Spleen (tissue), 10 donors: ENCODE measurements around the gene ALDH5A1. TPM values are rescaled to one million over a fixed set of nuclear protein-coding genes. Genes with fewer than 3 reads are reported as not detected.

Experiments used
- polyA plus RNA-seq, 3 donors: library from polyadenylated mRNA; stranded (reverse); fragments of 200-250 nt; gene quantifications; one replicate each; pipeline ENCODE4 v1.2.1, GENCODE V29; 2013
- total RNA-seq, 7 donors: library from RNA; depleted of rRNA in 3 of 7; stranded (reverse); fragments of >200 nt in 3 of 7; fragmentation: NEBNext Ultra II Directional in 4 of 7; extraction: Animal tissue kit (Norgen Biotek cat#: 25700) in 4 of 7; gene quantifications; one replicate each; pipeline versions ENCODE4 v1.1.0 to v1.2.1, GENCODE V29; 2016 to 2021
- donor health status: healthy with polysubstance abuse.
- donor health status: DM: no; HTN: no; CAD: no; lungs with moderate emphysema.
- donor health status: DM: no; HTN: no; CAD: no.
- donor health status: Bipolar disorder and iron deficiency.
- donor health status: healthy.
- donor health status: DM: no; HTN: no; CAD: no.
- donor health status: DM: yes; HTN: yes; CAD: no.

The ALDH5A1 gene
- total and polyA plus RNA-seq, 10 donors = 5.7 to 16.6 (median 10.1) TPM

Other genes starting within 250 kb of the ALDH5A1 start
- not detected for gene DCDC2, start 136.9 kb upstream of the ALDH5A1 start, total RNA-seq
- gene DCDC2, start 136.9 kb upstream of the ALDH5A1 start, polyA plus RNA-seq = under 1 TPM in 2 of 3 donors, not detected in 1; 0.02 to 0.03 TPM
- 10 to 100 TPM; 14.6 to 23.7 (median 19.1) TPM for gene MRS2, start 92.0 kb upstream of the ALDH5A1 start, total RNA-seq
- gene MRS2, start 92.0 kb upstream of the ALDH5A1 start, polyA plus RNA-seq = 10 to 100 TPM in 2 of 3 donors, 1 to 10 TPM in 1; 10.0 to 12.2 (median 12.0) TPM
- 1 to 10 TPM; 1.7 to 4.3 (median 2.5) TPM for gene GPLD1, start 5.4 kb upstream of the ALDH5A1 start, total RNA-seq
- under 1 TPM; 0.15 to 0.41 (median 0.32) TPM for gene GPLD1, start 5.4 kb upstream of the ALDH5A1 start, polyA plus RNA-seq
- gene KIAA0319, start 151.2 kb downstream of the ALDH5A1 start, total RNA-seq = under 1 TPM; 0.16 to 0.66 (median 0.34) TPM
- gene KIAA0319, start 151.2 kb downstream of the ALDH5A1 start, polyA plus RNA-seq = under 1 TPM; 0.02 to 0.10 (median 0.07) TPM
- gene TDP2, start 171.9 kb downstream of the ALDH5A1 start, total RNA-seq = 10 to 100 TPM; 42.9 to 61.7 (median 46.7) TPM
- 10 to 100 TPM; 36.0 to 43.7 (median 38.4) TPM for gene TDP2, start 171.9 kb downstream of the ALDH5A1 start, polyA plus RNA-seq
- 10 to 100 TPM in 4 of 7 donors, 1 to 10 TPM in 3; 3.5 to 14.2 (median 11.4) TPM for gene ACOT13, start 172.1 kb downstream of the ALDH5A1 start, total RNA-seq
- 10 to 100 TPM; 12.2 to 18.6 (median 14.2) TPM for gene ACOT13, start 172.1 kb downstream of the ALDH5A1 start, polyA plus RNA-seq
- gene C6orf62, start 224.2 kb downstream of the ALDH5A1 start, total RNA-seq = 100 to 1,000 TPM; 129 to 193 (median 146) TPM
- gene C6orf62, start 224.2 kb downstream of the ALDH5A1 start, polyA plus RNA-seq = 10 to 100 TPM; 75.5 to 87.3 (median 78.6) TPM